Measurements from ENCODE around the gene TMED6. TPM values are rescaled to one million over a fixed set of nuclear protein-coding genes. Genes with fewer than 3 reads are reported as not detected.

The TMED6 gene
- total RNA-seq, 4 donors from 2014 or later, result 2.2 TPM; not detected in 3

DNA sequence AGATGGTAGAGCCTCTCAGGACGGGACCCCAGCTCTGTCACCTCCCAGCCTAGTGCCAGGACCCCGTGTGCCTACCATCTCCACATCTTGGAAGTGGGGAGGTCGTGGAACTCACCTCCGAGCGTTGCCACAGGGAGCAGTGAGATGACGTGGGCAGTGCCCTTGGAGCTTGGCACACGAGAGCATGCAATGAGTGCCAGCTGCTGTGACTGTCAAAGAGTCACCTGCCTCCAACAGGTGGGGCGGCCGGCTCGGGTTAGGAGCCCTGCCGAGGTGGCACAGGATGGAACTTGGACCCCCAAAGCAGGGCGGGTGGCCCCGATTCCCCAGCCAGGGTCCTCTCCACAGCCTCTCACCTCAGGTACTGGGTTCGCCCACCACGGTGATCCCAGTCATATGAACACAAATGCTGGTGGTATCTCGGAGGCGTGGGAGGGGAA is 35.0 kb downstream of the TMED6 start:
- WGBS, 2 donors (ENCODE audit: low coverage in 1 of 2), result 97% methylated on average over 8 of the region's 17 CpGs; no CpG with 5 or more reads in 1 of the 2 donors
- TF ChIP-seq POLR2AphosphoS5 (IDR thresholded peaks at IDR 0.05), result no peak
- TF ChIP-seq EP300 (IDR thresholded peaks at IDR 0.05), result no peak
- TF ChIP-seq POLR2A (IDR thresholded peaks at IDR 0.05), result no peak
- H3K4me3 ChIP-seq, result no peak overlapping the region
- H3K27me3 ChIP-seq, result no peaks in the 10 kb centered on the region
- H3K36me3 ChIP-seq, result peaks cover 0 to 89% of the 10 kb centered on the region in 2 donors
- no peak for ATAC-seq
- no peak overlapping the region for H3K27ac ChIP-seq
- peaks cover 0 to 39% (median 11%) of the 10 kb centered on the region in 3 donors for H3K4me1 ChIP-seq
- H3K9me3 ChIP-seq, result no peaks in the 10 kb centered on the region

DNA sequence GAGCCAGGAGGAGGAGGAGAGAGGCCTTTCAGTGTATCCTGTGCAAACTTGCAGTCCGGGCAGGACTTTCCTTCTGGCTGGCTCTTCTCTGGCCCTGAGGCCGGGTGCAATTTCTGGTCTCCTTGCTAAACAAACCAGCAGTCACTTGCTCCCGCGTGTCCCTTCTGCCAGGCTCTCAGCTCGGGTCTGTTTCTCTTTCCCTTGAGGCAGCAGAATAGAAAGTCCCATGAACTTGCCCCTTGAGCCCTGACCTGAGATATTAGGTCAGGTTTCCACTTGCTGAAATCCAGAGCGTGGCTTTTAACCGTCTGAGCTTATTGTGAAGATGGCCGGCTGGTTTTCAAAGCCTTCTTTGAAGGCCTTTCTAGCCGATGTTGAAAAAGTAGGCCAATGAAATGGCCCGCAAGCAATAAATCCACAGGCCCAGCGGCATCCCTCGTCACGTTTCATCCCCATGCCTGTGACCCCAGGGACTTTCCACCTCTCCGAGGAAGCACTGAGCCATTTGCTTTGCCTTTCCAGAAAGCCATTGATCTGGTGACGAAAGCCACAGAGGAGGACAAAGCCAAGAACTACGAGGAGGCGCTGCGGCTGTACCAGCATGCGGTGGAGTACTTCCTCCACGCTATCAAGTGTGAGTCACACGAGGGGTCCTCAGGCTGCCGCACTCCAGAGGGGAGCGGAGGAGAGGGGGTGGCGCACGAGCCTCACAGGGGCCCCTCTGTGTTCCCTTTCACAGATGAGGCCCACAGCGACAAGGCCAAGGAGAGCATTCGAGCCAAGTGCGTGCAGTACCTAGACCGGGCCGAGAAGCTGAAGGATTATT is 35.9 kb downstream of the TMED6 start:
- H3K36me3 ChIP-seq, result peaks cover 0 to 79% of the 10 kb centered on the region in 2 donors
- TF ChIP-seq POLR2AphosphoS5 (IDR thresholded peaks at IDR 0.05), result no peak
- TF ChIP-seq, protein P1, sequence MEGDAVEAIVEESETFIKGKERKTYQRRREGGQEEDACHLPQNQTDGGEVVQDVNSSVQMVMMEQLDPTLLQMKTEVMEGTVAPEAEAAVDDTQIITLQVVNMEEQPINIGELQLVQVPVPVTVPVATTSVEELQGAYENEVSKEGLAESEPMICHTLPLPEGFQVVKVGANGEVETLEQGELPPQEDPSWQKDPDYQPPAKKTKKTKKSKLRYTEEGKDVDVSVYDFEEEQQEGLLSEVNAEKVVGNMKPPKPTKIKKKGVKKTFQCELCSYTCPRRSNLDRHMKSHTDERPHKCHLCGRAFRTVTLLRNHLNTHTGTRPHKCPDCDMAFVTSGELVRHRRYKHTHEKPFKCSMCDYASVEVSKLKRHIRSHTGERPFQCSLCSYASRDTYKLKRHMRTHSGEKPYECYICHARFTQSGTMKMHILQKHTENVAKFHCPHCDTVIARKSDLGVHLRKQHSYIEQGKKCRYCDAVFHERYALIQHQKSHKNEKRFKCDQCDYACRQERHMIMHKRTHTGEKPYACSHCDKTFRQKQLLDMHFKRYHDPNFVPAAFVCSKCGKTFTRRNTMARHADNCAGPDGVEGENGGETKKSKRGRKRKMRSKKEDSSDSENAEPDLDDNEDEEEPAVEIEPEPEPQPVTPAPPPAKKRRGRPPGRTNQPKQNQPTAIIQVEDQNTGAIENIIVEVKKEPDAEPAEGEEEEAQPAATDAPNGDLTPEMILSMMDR (IDR thresholded peaks at IDR 0.05), result no peak
- TF ChIP-seq EP300 (IDR thresholded peaks at IDR 0.05), result no peak
- no peak for TF ChIP-seq POLR2A (IDR thresholded peaks at IDR 0.05)
- H3K27me3 ChIP-seq, result no peaks in the 10 kb centered on the region
- no peak overlapping the region for H3K27ac ChIP-seq
- H3K9me3 ChIP-seq, result no peaks in the 10 kb centered on the region
- WGBS, 2 donors (ENCODE audit: low coverage in 1 of 2), result 80 to 86% methylated on average over 1 to 18 of the region's 30 CpGs
- H3K4me3 ChIP-seq, result no peak overlapping the region
- ATAC-seq, result no peak
- H3K4me1 ChIP-seq, result peaks cover 0 to 39% (median 11%) of the 10 kb centered on the region in 3 donors

DNA sequence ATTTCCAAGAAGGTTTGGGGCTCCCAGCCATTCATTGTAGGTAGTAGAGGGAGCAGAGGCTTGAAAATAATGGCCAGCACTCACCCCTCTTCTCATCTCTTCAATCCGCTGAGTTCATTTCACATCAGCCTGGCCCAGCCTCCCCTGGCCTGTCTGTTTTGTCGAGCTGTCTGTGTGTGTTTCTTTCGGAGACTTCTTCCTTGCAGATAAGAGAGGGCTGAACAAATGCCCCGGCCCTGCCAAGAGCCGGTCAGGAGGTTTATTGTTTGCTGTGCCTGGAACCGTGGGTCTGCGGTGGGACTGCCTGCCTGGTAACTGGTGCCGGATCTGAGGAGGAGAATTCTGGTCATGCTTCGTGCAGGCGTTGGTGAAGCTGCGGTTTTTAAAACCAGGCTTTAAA is 37.1 kb downstream of the TMED6 start:
- Histone ChIP-seq H3K36me3 (peaks cover 0 to 68% of the 10 kb centered on the region in 2 donors), H3K4me1 (peaks cover 0 to 45% (median 14%) of the 10 kb centered on the region in 3 donors), H3K27me3 (no peaks in the 10 kb centered on the region), H3K27ac (no peak overlapping the region), H3K4me3 (no peak overlapping the region), H3K9me3 (no peaks in the 10 kb centered on the region)
- TF ChIP-seq POLR2A (IDR thresholded peaks at IDR 0.05), result no peak
- TF ChIP-seq, protein P1 (IDR thresholded peaks at IDR 0.05), result no peak
- no peak for TF ChIP-seq EP300 (IDR thresholded peaks at IDR 0.05)
- no peak for TF ChIP-seq POLR2AphosphoS5 (IDR thresholded peaks at IDR 0.05)
- WGBS, 2 donors (ENCODE audit: low coverage in 1 of 2), result 75 to 96% methylated on average over 3 to 4 of the region's 11 CpGs
- no peak for ATAC-seq

DNA sequence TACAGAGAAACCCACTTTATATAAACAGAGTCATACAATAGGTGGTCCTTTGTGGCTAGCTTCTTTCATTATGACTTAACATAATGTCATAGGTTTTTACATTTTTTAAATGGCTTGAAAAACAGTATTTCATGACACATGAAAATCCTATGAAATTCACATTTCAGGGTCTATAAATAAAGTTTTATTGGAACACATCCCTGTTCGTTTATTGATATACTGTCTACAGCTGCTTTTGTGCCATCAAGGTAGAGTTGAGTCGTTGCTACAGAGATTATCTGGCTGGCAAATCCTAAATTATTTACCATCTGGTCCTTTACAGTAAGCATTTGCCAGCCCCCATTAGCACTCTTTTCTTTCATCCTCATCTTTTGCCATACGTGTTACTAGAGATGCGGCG is 38.1 kb downstream of the TMED6 start:
- H3K9me3 ChIP-seq, result no peaks in the 10 kb centered on the region
- H3K27me3 ChIP-seq, result no peaks in the 10 kb centered on the region
- peaks cover 0 to 45% (median 14%) of the 10 kb centered on the region in 3 donors for H3K4me1 ChIP-seq
- 92 to 100% methylated on average over 5 of the region's 5 CpGs for WGBS, 2 donors (ENCODE audit: low coverage in 1 of 2)
- TF ChIP-seq EP300 (IDR thresholded peaks at IDR 0.05), result no peak
- no peak for TF ChIP-seq POLR2A (IDR thresholded peaks at IDR 0.05)
- no peak for TF ChIP-seq POLR2AphosphoS5 (IDR thresholded peaks at IDR 0.05)
- TF ChIP-seq, protein P1 (IDR thresholded peaks at IDR 0.05), result no peak
- no peak overlapping the region for H3K27ac ChIP-seq
- peaks cover 0 to 57% of the 10 kb centered on the region in 2 donors for H3K36me3 ChIP-seq
- H3K4me3 ChIP-seq, result no peak overlapping the region
- no peak for ATAC-seq

DNA sequence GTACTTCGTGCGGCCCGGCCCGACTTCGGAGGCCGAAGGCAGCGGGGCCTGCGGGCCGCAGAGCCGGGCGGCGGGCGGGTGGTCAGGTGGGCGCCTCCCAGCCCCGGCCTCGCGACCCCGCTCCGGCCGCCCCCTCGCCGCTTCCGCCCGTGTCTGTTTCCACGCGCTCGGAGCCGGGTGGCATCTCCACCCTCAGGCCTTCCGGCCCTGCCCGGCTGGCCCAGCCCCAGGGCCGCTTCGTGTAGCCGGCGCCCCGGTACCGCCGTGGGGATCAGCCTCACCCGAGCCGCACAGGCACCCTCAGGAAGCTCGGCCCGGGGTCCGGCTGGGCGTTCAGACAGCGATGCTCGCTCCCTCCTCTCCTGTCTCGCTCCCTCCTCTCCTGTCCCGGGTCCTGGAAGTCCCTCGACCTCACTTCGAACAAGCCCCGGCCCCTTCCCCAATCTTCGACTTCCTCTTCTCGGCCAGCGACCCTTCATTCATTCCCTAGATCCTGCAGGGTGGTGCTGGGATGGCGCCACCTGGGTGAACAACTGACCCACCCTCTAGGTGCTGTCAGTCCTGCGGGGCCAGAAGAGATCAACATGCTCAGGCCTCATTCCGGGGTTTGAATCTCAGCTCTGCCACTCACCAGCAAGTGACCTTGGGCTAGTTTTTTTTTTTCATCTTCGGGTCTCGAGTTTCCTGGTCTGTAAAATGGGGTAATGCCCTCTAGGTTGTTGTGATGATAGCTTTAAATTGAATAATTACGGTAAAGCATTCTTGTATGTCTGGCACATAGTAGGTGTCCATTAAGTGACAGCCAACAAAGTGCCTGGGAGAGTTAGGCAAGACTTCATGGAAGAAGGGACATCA is 39.8 kb downstream of the TMED6 start:
- WGBS, 2 donors (ENCODE audit: low coverage in 1 of 2), result 5 to 6% methylated on average over 16 to 31 of the region's 59 CpGs
- Histone ChIP-seq H3K9me3 (no peaks in the 10 kb centered on the region), H3K4me1 (peaks cover 0 to 45% (median 14%) of the 10 kb centered on the region in 3 donors), H3K36me3 (peaks cover 0 to 41% of the 10 kb centered on the region in 2 donors), H3K27me3 (no peaks in the 10 kb centered on the region), H3K27ac (peak overlapping the region; percentile 45 to 93 (median 90)), H3K4me3 (peak overlapping the region; percentile 69 to 96)
- no peak for TF ChIP-seq POLR2A (IDR thresholded peaks at IDR 0.05)
- ATAC-seq, result peak; percentile 53

All from gastroesophageal sphincter (tissue), 4 donors.